GM19240 (cell line): ENCODE data around the gene LMF1.

Experiments used
- DNase-seq: peaks from one replicate; pipeline ENCODE4 v3.0.0; 2011; ENCODE audit warnings: low spot score; ENCODE audit not compliant: insufficient read length

LMF1 gene

GRCh38 chr16:814974-815373 is 155.8 kb downstream of the LMF1 start:
- no peak for DNase-seq

DNA sequence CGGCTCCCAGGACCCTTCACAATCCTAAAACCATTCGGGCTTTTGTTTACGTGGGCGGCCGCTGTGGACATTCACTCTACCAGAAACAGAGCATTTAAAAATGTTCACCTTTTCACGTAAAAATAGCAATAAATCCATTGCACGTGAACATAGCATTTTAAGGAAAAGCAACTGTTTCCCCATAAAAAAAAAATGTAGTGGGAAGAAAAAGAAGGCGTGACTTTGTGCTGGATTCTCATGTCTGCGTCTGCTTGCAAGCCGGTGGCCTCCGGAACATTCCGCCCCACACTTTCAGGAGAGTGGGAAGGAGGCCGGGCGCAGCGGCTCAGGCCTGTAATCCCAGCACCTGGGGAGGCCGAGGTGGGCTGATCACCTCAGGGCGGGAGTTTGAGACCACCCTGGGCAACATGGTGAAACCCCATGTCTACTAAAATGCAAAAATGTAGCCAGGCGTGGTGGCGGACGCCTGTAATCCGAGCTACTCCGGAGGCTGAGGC is 156.8 kb downstream of the LMF1 start:
- DNase-seq: no peak

- no peak for DNase-seq
Observed at GRCh38 chr16:813204-813915, 157.4 kb downstream of the LMF1 start.

DNA sequence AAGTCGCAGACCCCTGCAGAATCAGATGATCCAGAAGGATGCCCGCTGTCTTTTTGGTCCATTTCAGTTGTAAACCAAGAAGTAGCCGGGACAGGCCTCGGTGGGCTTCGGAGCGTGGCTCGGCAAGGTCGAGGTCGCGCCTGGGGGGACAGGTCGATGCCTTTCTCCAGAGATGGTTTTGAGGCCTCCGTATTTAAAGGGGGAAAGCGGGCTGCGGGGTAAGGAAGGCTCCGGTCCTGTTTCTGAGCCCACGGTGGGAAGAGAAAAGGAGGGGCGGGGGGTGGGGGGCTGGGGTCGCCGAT is 162.7 kb downstream of the LMF1 start:
- DNase-seq: no peak

GRCh38 chr16:807347-808084 is 163.3 kb downstream of the LMF1 start:
- DNase-seq: peak; percentile 96

DNA sequence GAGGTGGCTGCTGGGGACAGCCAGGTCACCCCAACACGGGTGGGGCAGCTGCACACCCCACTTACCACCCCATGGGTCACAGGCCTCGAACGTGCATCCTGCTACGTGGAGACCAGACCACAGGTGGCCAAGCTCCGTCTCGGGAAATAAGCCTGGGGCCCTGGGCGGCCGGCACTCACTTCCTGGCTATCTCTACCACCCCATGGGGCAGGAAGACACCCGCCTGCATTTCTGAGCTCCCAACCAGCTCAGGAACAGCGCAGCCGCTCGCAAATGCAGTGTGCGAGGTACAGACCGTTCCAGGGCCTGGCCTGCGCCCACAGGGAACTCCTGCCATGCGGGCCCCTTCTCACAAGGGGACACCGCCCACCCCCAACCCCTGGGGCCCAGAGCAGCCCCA is 165.3 kb downstream of the LMF1 start:
- DNase-seq: no peak

GRCh38 chr16:804193-805048 is 166.4 kb downstream of the LMF1 start:
- no peak for DNase-seq

DNA sequence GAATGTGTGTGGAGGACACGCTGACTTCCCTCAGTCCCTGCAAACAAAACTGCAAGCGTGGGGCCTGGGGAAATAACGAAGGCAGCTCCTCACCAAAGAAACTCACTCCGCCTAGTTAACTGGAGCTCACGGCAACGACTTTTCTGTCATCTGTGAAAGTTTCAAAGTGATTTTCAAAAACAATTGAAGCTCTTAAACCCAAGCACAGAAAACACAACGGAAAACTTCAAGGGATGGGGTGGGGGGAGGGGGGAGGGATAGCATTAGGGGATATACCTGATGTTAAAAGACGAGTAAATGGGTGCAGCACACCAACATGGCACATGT is 167.1 kb downstream of the LMF1 start:
- no peak for DNase-seq
